NK-92 (cell line): ENCODE data around the gene ERVFRD-1.

ENCODE experiments used
- DNase-seq: peaks from one replicate; lab custom pipeline; 2025; ENCODE audit not compliant: unreplicated experiment; lab: John Stamatoyannopoulos, UW

The ERVFRD-1 gene

GRCh38 chr6:11110921-11111768 is at the start of gene ERVFRD-1:
Gene ERVFRD-1, minus strand, starts transcription at chr6:11111725. Its CDS starts 6,415 bp downstream, at chr6:11105310.
- no peak for DNase-seq

- no peak for DNase-seq
These were observed 48.7 kb upstream of the ERVFRD-1 start for GRCh38 chr6:11160199-11160598.

- no peak for DNase-seq
These were observed 44.1 kb upstream of the ERVFRD-1 start for GRCh38 chr6:11155589-11155988.

- no peak for DNase-seq
These were observed 41.9 kb upstream of the ERVFRD-1 start for GRCh38 chr6:11153447-11153846.

GRCh38 chr6:11152581-11152980 is 41.1 kb upstream of the ERVFRD-1 start:
- no peak for DNase-seq

GRCh38 chr6:11151488-11151887 is 40.0 kb upstream of the ERVFRD-1 start:
- no peak for DNase-seq

GRCh38 chr6:11149551-11149950 is 38.0 kb upstream of the ERVFRD-1 start:
- DNase-seq = no peak

- no peak for DNase-seq
These were observed 34.7 kb upstream of the ERVFRD-1 start for GRCh38 chr6:11146117-11146826.

- no peak for DNase-seq
These were observed 32.9 kb upstream of the ERVFRD-1 start for GRCh38 chr6:11144393-11144851.

GRCh38 chr6:11143394-11144371 is 32.2 kb upstream of the ERVFRD-1 start:
- DNase-seq = no peak

GRCh38 chr6:11142296-11143027 is 30.9 kb upstream of the ERVFRD-1 start:
- no peak for DNase-seq

GRCh38 chr6:11141295-11141694 is 29.8 kb upstream of the ERVFRD-1 start:
- DNase-seq = no peak

- no peak for DNase-seq
These were observed 28.5 kb upstream of the ERVFRD-1 start for GRCh38 chr6:11140056-11140455.

GRCh38 chr6:11139051-11139960 is 27.8 kb upstream of the ERVFRD-1 start:
- no peak for DNase-seq

- DNase-seq = no peak
These were observed 25.3 kb upstream of the ERVFRD-1 start for GRCh38 chr6:11136809-11137208.

- DNase-seq = no peak
These were observed 21.8 kb upstream of the ERVFRD-1 start for GRCh38 chr6:11133281-11133680.

GRCh38 chr6:11132194-11132888 is 20.8 kb upstream of the ERVFRD-1 start:
- DNase-seq = no peak

- no peak for DNase-seq
These were observed 19.1 kb upstream of the ERVFRD-1 start for GRCh38 chr6:11130605-11131004.
